OCI-LY7 (cell line): ENCODE measurements around the gene ALDH9A1.
A peak's percentile ranks its signal among the peaks of the same experiment; 100 is the strongest.

Experiments used
- CTCF ChIP-seq: fragments of 200-600 bp; sonication (generic); conservative IDR thresholded peaks from 2 replicates; pipeline ENCODE4 v1.5.1; 2014; ENCODE audit warnings: mild to moderate bottlenecking, antibody characterized with exemption, low read length, moderate library complexity, mixed read lengths
- EZH2phosphoT487 ChIP-seq: fragments of 200-600 bp; sonication (generic); IDR thresholded peaks from 2 replicates; pipeline ENCODE4 v1.6.1; 2018; ENCODE audit warnings: low read depth, borderline replicate concordance, mild to moderate bottlenecking, mixed run types, antibody characterized with exemption, low read length, moderate library complexity, mixed read lengths

- TF ChIP-seq CTCF: peak; percentile 92
- no peak for TF ChIP-seq EZH2phosphoT487
Observed at GRCh38 chr1:165717918-165718515, 19.7 kb upstream of the ALDH9A1 start.
